ENCODE data around the gene TMEM212.

The TMEM212 gene

GRCh38 chr3:171809861-171810628, 33.1 kb upstream of the TMEM212 start, which contains the start of gene PLD1:
Gene PLD1, minus strand, starts transcription at chr3:171810483. Its CDS starts 72,432 bp downstream, at chr3:171738051.
- no peak for TF ChIP-seq FOXM1 (IDR thresholded peaks at IDR 0.05; ENCODE audit: borderline replicate concordance)
- TF ChIP-seq L3MBTL2 (conservative IDR thresholded peaks at IDR 0.05): peak; percentile 85
- TF ChIP-seq NFRKB (IDR thresholded peaks at IDR 0.05): no peak
- TF ChIP-seq ARNT (IDR thresholded peaks at IDR 0.05): peak; percentile 78
- peak; percentile 60 for TF ChIP-seq ELF4 (IDR thresholded peaks at IDR 0.05)
- CTCF ChIA-PET: no interaction called here
- DNase-seq (ENCODE audit: extremely low spot score): peak; percentile 62
- POLR2A ChIA-PET: interaction anchor here (0.7 to 1.2 kb wide), 3 partner anchors 8 to 157 kb away, joined by 3 to 4 read pairs (median 3); no protein-coding TSS in a partner anchor

DNA sequence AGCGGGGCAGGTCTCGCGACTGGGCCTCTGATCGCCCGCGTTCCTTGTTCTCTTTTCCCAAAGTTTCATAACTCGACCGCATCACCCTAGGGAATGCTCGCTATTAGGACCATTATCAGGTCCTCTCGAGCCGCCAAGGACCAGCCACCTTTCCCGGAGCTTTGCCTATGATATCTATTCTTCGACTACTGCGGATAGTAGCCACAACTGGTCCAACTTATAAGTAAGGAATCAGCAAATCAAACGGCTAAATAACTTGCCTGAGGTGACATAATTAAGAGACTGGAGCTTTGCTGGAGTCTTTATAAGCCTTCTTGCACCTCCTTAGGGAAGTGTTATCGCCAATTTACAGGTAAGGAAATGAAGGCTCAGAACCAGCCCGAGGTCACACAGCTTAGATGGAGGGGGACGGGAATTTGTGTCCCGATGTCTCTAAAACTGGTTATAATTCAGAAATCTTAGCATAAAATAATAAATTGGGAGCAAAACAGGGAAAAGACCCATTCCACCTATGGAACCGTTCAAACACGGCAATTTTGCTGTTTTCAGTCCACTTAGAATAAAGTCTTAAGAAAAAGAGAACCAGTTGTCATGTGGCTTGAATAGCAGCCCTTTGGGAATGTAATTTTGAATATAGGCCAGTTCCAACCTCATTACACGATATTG, 32.4 kb upstream of the TMEM212 start:
- ChIA-PET CTCF (no interaction called here), POLR2A (interaction anchor here (0.7 to 1.2 kb wide), 3 partner anchors 9 to 156 kb away, joined by 3 to 4 read pairs (median 3); no protein-coding TSS in a partner anchor)
- no peak for TF ChIP-seq SUZ12 (IDR thresholded peaks at IDR 0.05)
- TF ChIP-seq NFRKB (IDR thresholded peaks at IDR 0.05): no peak
- no peak for TF ChIP-seq FOXM1 (IDR thresholded peaks at IDR 0.05; ENCODE audit: borderline replicate concordance)
- no peak for TF ChIP-seq FOXK2 (IDR thresholded peaks at IDR 0.05)
- no peak for TF ChIP-seq FOXA1 (IDR thresholded peaks at IDR 0.05)
- no peak for TF ChIP-seq ZNF384 (IDR thresholded peaks at IDR 0.05)
- no peak for TF ChIP-seq HDGF (IDR thresholded peaks at IDR 0.05; ENCODE audit: borderline replicate concordance)
- TF ChIP-seq LEF1 (IDR thresholded peaks at IDR 0.05; ENCODE audit: borderline replicate concordance): no peak
- TF ChIP-seq ARNT (IDR thresholded peaks at IDR 0.05): no peak
- no peak for TF ChIP-seq L3MBTL2 (conservative IDR thresholded peaks at IDR 0.05)
- no peak for TF ChIP-seq TARDBP (IDR thresholded peaks at IDR 0.05)
- DNase-seq (ENCODE audit: extremely low spot score): no peak

- ChIA-PET CTCF (interaction anchor here (0.8 kb wide), 1 partner anchor 19 kb away, joined by 3 read pairs; no protein-coding TSS in a partner anchor), POLR2A (no interaction called here)
- no peak for DNase-seq (ENCODE audit: extremely low spot score)
These were observed 31.7 kb upstream of the TMEM212 start for GRCh38 chr3:171811295-171811912.

GRCh38 chr3:171811913-171812335, 31.2 kb upstream of the TMEM212 start:
- ChIA-PET CTCF (interaction anchor here (0.8 kb wide), 1 partner anchor 18 kb away, joined by 3 read pairs; no protein-coding TSS in a partner anchor), POLR2A (no interaction called here)
- DNase-seq (ENCODE audit: extremely low spot score): no peak
- TF ChIP-seq PKNOX1 (IDR thresholded peaks at IDR 0.05): no peak
- TF ChIP-seq ELF4 (IDR thresholded peaks at IDR 0.05): no peak
- no peak for TF ChIP-seq CTBP1 (IDR thresholded peaks at IDR 0.05; ENCODE audit: borderline replicate concordance)
- TF ChIP-seq SP1 (IDR thresholded peaks at IDR 0.05): no peak
- no peak for TF ChIP-seq ARNT (IDR thresholded peaks at IDR 0.05)
- TF ChIP-seq ZNF384 (IDR thresholded peaks at IDR 0.05): no peak
- no peak for TF ChIP-seq L3MBTL2 (conservative IDR thresholded peaks at IDR 0.05)
- no peak for TF ChIP-seq LEF1 (IDR thresholded peaks at IDR 0.05; ENCODE audit: borderline replicate concordance)
- TF ChIP-seq NFRKB (IDR thresholded peaks at IDR 0.05): no peak
- TF ChIP-seq BHLHE40 (IDR thresholded peaks at IDR 0.05; ENCODE audit: borderline replicate concordance): no peak
- no peak for TF ChIP-seq HDGF (IDR thresholded peaks at IDR 0.05; ENCODE audit: borderline replicate concordance)
- TF ChIP-seq FOXA1 (IDR thresholded peaks at IDR 0.05): no peak
- no peak for TF ChIP-seq TARDBP (IDR thresholded peaks at IDR 0.05)
- TF ChIP-seq FOXM1 (IDR thresholded peaks at IDR 0.05; ENCODE audit: borderline replicate concordance): no peak
- no peak for TF ChIP-seq SUZ12 (IDR thresholded peaks at IDR 0.05)
- no peak for TF ChIP-seq FOXK2 (IDR thresholded peaks at IDR 0.05)

More at GRCh38 chr3:171811295-171811912, 31.7 kb upstream of the TMEM212 start:
- TF ChIP-seq TARDBP (IDR thresholded peaks at IDR 0.05) (no peak), PKNOX1 (IDR thresholded peaks at IDR 0.05) (peak; percentile 89)

- CTCF ChIA-PET: no interaction called here
- POLR2A ChIA-PET: no interaction called here
- TF ChIP-seq SP1 (IDR thresholded peaks at IDR 0.05) (no peak), FOXA1 (IDR thresholded peaks at IDR 0.05) (no peak), L3MBTL2 (conservative IDR thresholded peaks at IDR 0.05) (no peak), ELF4 (IDR thresholded peaks at IDR 0.05) (no peak), FOXM1 (IDR thresholded peaks at IDR 0.05; ENCODE audit: borderline replicate concordance) (no peak), LEF1 (IDR thresholded peaks at IDR 0.05; ENCODE audit: borderline replicate concordance) (no peak), TARDBP (IDR thresholded peaks at IDR 0.05) (no peak), ARNT (IDR thresholded peaks at IDR 0.05) (no peak), NFRKB (IDR thresholded peaks at IDR 0.05) (no peak), PKNOX1 (IDR thresholded peaks at IDR 0.05) (no peak), BHLHE40 (IDR thresholded peaks at IDR 0.05; ENCODE audit: borderline replicate concordance) (no peak), FOXK2 (IDR thresholded peaks at IDR 0.05) (no peak), ZNF384 (IDR thresholded peaks at IDR 0.05) (no peak), CTBP1 (IDR thresholded peaks at IDR 0.05; ENCODE audit: borderline replicate concordance) (no peak), SUZ12 (IDR thresholded peaks at IDR 0.05) (no peak), HDGF (IDR thresholded peaks at IDR 0.05; ENCODE audit: borderline replicate concordance) (no peak)
- DNase-seq (ENCODE audit: extremely low spot score): no peak
These were observed 30.3 kb upstream of the TMEM212 start for GRCh38 chr3:171812811-171813210.
